Breast epithelium (tissue), 4 donors: ENCODE results near the gene NEK6. TPM values are rescaled to one million over a fixed set of nuclear protein-coding genes. Genes with fewer than 3 reads are reported as not detected.
A peak's percentile ranks its signal among the peaks of the same experiment; 100 is the strongest.

Source experiments
- DNase-seq, 2 donors: peaks; one replicate each; pipeline ENCODE4 v3.0.0-alpha.2; 2019; ENCODE audit warnings: low spot score in 2 of 2
- H3K27ac ChIP-seq, 2 donors: fragments of 200-600 bp; sonication (generic) in 1 of 2; one replicate each; pipeline ENCODE4 v1.5.1; 2016 to 2019; ENCODE audit warnings: mild to moderate bottlenecking in 1 of 2
- H3K27me3 ChIP-seq, 2 donors: fragments of 200-600 bp; sonication (generic) in 1 of 2; one replicate each; pipeline versions ENCODE4 v1.5.1 to v1.6.0; 2017 to 2019; ENCODE audit warnings: control low read depth in 1 of 2, mild to moderate bottlenecking in 1 of 2
- H3K36me3 ChIP-seq: fragments of 200-600 bp; one replicate; pipeline ENCODE4 v1.5.1; 2019
- H3K4me1 ChIP-seq, 2 donors: fragments of 200-600 bp; sonication (generic); one replicate each; pipeline ENCODE4 v1.5.1; 2016 to 2019; ENCODE audit warnings: control low read depth in 1 of 2
- H3K4me3 ChIP-seq, 3 donors: fragments of 200-600 bp; sonication (generic); 1 replicate in 2 of 3; 2 replicates in 1 of 3; pipeline ENCODE4 v1.5.1; 2016 to 2019; ENCODE audit warnings: mild to moderate bottlenecking in 3 of 3, moderate library complexity in 2 of 3
- H3K9me3 ChIP-seq, 2 donors: fragments of 200-600 bp; sonication (generic) in 1 of 2; one replicate each; pipeline ENCODE4 v1.5.1; 2016 to 2019; ENCODE audit warnings: control low read depth in 1 of 2
- POLR2A ChIP-seq: fragments of 450-650 bp; IDR thresholded peaks from one replicate; pipeline ENCODE4 v1.6.1; 2016; ENCODE audit warnings: antibody characterized with exemption, mild to moderate bottlenecking, moderate library complexity
- POLR2AphosphoS5 ChIP-seq, 3 donors: sonication (generic); formaldehyde crosslinking; IDR thresholded peaks; one replicate each; pipeline ENCODE4 v1.6.1; 2017; ENCODE audit warnings: antibody characterized with exemption in 3 of 3
- intact Hi-C: fragments of 100-400 bp; cut with DNase I; formaldehyde crosslinking; loops from one replicate; pipeline ENCODE4 v1.15.1; 2023; ENCODE audit warnings: low total_unique reads
- total RNA-seq, 3 donors: library from RNA; depleted of rRNA; stranded (reverse); fragments of >200 nt; gene quantifications; one replicate each; pipeline ENCODE4 v1.1.0, GENCODE V29; 2016
- TF ChIP-seq, protein P1 (sequence below), 3 donors: fragments of 450-650 bp; IDR thresholded peaks; one replicate each; pipeline ENCODE4 v1.5.1; 2016 to 2017; ENCODE audit warnings: antibody characterized with exemption in 3 of 3, mild to moderate bottlenecking in 3 of 3, moderate library complexity in 3 of 3

Gene NEK6
- total RNA-seq, 3 donors from 2014 or later, result 17.8 to 31.5 (median 22.2) TPM

DNA sequence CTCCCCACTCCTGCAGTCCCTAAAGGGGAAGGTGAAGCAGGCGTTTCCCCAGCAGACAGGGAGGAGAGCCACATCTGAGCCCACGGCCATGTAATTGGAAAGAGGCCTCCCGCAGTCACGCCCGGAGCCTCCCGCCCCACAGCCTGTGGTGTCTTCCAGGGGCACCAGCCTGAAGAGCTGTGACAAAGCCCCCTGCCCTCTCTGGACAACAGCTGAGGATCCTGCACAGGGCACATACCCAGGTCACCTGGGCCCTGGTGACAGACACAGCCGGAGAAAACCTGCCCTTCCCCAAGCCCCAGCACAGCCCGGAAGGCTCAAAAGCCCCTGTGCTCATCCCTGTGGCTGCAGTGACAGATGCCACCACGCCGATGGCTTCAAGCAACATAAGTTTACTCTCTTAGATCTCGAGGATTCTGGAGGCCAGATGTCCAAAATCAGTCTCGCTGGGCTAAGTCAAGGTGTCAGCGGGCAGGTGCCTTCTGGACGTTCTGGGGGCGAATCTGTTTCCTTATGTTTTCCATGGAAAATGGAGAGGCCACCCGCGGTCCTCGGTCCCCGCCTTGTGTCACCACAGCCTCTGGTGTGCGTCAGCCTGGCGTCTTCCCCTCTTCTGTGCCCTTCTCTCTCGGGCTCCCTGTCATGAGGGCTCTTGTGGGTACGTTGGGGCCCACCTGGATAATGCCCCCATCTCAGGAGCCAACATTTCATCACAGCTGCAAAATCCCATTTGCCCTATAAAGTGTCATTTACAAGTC lies 86.0 kb downstream of the NEK6 start:
- intact Hi-C loops, result loop anchor here (10.0 kb wide), 1 partner anchor 211 kb away; no protein-coding TSS in a partner anchor
- Histone ChIP-seq H3K4me3 (peak overlapping the region in 2 of 3 donors; percentile 10 to 46), H3K4me1 (no peaks in the 10 kb centered on the region), H3K27ac (peak overlapping the region; percentile 55 to 79), H3K27me3 (no peaks in the 10 kb centered on the region), H3K9me3 (no peaks in the 10 kb centered on the region), H3K36me3 (peaks cover 8% of the 10 kb centered on the region)
- DNase-seq, result no peak
- TF ChIP-seq POLR2AphosphoS5 (IDR thresholded peaks at IDR 0.05) (no peak), POLR2A (no peak)
- TF ChIP-seq, protein P1, sequence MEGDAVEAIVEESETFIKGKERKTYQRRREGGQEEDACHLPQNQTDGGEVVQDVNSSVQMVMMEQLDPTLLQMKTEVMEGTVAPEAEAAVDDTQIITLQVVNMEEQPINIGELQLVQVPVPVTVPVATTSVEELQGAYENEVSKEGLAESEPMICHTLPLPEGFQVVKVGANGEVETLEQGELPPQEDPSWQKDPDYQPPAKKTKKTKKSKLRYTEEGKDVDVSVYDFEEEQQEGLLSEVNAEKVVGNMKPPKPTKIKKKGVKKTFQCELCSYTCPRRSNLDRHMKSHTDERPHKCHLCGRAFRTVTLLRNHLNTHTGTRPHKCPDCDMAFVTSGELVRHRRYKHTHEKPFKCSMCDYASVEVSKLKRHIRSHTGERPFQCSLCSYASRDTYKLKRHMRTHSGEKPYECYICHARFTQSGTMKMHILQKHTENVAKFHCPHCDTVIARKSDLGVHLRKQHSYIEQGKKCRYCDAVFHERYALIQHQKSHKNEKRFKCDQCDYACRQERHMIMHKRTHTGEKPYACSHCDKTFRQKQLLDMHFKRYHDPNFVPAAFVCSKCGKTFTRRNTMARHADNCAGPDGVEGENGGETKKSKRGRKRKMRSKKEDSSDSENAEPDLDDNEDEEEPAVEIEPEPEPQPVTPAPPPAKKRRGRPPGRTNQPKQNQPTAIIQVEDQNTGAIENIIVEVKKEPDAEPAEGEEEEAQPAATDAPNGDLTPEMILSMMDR (IDR thresholded peaks at IDR 0.05), result no peak

DNA sequence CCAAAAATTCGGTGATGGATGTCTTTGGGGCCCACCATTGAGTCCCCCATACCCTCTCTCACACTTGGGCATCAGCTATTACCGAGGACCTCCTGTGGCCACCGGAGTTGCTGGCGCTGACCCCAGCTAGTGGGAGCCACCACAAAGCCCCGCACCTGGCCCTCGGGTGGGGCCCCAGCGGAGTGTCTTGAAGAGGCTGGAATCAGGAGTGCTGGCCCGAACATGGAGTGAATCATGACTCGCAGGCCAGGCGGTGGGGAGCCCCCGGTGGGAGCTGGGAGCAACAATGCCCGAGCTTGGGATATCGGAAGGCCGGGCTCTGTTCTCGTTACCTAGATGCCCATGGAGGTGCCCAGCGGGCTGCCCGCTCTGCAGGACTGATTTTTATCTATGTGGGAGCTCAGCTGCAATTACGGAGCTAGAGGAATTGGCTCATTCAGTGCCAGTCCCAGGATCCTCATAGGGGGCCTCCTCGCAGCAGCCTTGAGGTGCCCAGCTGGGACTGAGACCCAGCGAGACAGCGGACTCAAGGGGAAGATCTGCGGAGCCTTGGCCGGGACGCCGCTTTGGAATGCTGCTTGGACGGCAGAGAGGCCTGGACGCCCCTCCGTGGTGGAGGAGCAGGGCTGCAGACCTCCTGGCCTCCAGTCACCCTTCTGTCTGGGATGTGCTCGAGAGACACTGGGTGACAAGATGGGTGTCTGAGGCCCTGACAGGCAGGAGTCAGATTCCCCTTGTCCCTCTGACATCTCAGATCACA lies 86.7 kb downstream of the NEK6 start:
- H3K27me3 ChIP-seq, result no peaks in the 10 kb centered on the region
- H3K4me3 ChIP-seq, result no peak overlapping the region
- H3K4me1 ChIP-seq, result no peaks in the 10 kb centered on the region
- no peak for DNase-seq
- peak overlapping the region in 1 of 2 donors; percentile 32 for H3K27ac ChIP-seq
- intact Hi-C loops, result loop anchor here (10.0 kb wide), 1 partner anchor 210 kb away; no protein-coding TSS in a partner anchor
- TF ChIP-seq POLR2AphosphoS5 (IDR thresholded peaks at IDR 0.05) (no peak), POLR2A (no peak)
- TF ChIP-seq, protein P1 (IDR thresholded peaks at IDR 0.05), result no peak
- H3K9me3 ChIP-seq, result no peaks in the 10 kb centered on the region
- peaks cover 8% of the 10 kb centered on the region for H3K36me3 ChIP-seq

DNA sequence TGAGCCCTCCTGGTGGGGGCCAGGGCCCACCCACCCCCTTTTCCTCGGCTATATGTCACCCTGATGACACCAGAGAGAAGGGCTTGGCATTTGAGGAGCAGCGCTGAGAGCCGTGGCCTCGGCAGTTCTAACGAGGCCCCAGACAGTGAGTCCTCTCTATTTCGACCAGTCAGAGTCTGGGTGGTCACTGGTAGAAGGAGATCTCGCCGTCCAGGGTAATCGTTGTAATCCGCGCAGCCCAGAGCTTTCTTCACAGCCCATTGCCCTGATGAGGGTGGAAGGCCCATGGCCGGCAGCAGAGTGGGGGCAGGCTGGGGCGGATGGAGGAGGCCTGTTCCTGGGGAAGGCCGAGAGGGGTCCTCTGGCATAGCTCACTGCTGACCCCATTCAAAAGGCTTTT lies 87.3 kb downstream of the NEK6 start:
- Histone ChIP-seq H3K27ac (peak overlapping the region in 1 of 2 donors; percentile 32), H3K4me1 (no peaks in the 10 kb centered on the region), H3K4me3 (no peak overlapping the region), H3K9me3 (no peaks in the 10 kb centered on the region), H3K27me3 (no peaks in the 10 kb centered on the region), H3K36me3 (peaks cover 8% of the 10 kb centered on the region)
- no peak for DNase-seq
- intact Hi-C loops, result loop anchor here (10.0 kb wide), 1 partner anchor 210 kb away; no protein-coding TSS in a partner anchor
- no peak for TF ChIP-seq POLR2A
- TF ChIP-seq, protein P1 (IDR thresholded peaks at IDR 0.05), result no peak
- no peak for TF ChIP-seq POLR2AphosphoS5 (IDR thresholded peaks at IDR 0.05)

DNA sequence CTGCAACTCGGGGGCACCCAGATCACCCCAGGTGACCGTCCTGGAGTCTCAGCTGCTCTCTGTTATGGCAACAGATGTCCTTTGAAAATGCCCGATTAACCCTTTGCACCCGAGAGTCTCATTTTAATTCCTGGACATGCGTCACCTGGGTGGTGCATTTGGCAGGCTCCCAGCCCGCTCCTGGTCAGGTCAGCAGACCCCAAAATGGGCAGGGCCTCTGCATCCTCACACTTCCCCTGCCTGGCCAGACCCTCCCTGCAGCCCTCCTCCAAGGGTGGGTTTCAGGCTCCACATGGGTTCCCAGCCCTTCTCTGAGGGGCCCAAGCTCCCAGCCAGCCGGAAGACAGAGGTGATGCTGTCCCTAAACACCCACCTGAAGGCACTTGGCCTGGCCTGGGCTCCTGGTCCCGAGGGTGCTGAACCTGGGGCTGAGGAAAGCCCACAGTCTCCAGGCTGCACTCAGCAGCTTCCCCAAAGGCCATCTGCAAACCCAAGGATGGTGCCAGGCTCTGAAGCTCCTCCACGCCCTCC lies 88.1 kb downstream of the NEK6 start:
- intact Hi-C loops, result loop anchor here (10.0 kb wide), 1 partner anchor 209 kb away; no protein-coding TSS in a partner anchor
- no peak for DNase-seq

More for the DNA sequence above, 88.1 kb downstream of the NEK6 start:
- H3K4me1 ChIP-seq, result no peaks in the 10 kb centered on the region
- no peaks in the 10 kb centered on the region for H3K9me3 ChIP-seq
- H3K27me3 ChIP-seq, result no peaks in the 10 kb centered on the region
- H3K36me3 ChIP-seq, result peaks cover 8% of the 10 kb centered on the region
- H3K4me3 ChIP-seq, result no peak overlapping the region
- H3K27ac ChIP-seq, result no peak overlapping the region
- TF ChIP-seq POLR2A, result no peak
- TF ChIP-seq POLR2AphosphoS5 (IDR thresholded peaks at IDR 0.05), result no peak
- TF ChIP-seq, protein P1 (IDR thresholded peaks at IDR 0.05), result no peak
